Caco-2 (cell line): ENCODE data around the gene ZNF75A. TPM values are rescaled to one million over a fixed set of nuclear protein-coding genes. Genes with fewer than 3 reads are reported as not detected.

Experiments
- BruUV-seq: library from RNA; stranded (reverse); fragments of 400-500 nt; replicated peaks from 2 replicates; lab custom pipeline; 2021; lab: Mats Ljungman, UMichigan
- CTCF ChIA-PET: fragments of 300-600 bp; sonication (Branson Sonifier 250); formaldehyde crosslinking; loops from one replicate; lab custom pipeline; 2022; ENCODE audit warnings: antibody characterized with exemption; lab: Charles Lee
- POLR2A ChIA-PET: fragments of 300-600 bp; sonication (Branson Sonifier 250); formaldehyde crosslinking; loops from one replicate; lab custom pipeline; 2022; ENCODE audit warnings: antibody characterized with exemption; lab: Charles Lee
- DNase-seq, 2 experiments: peaks; one replicate each; pipeline versions ENCODE4 v3.0.0 to v3.0.0-alpha.2; 2020 to 2022
- H3K27me3 ChIP-seq: replicated peaks from 2 replicates; pipeline ENCODE4 v1.6.0; 2011; ENCODE audit warnings: low read length; ENCODE audit not compliant: control insufficient read depth, insufficient read depth
- H3K36me3 ChIP-seq: 2 replicates; pipeline ENCODE4 v1.5.1; 2011; ENCODE audit warnings: low read length; ENCODE audit not compliant: control insufficient read depth, insufficient read depth
- H3K4me1 ChIP-seq: fragments of 250-450 bp; sonication (Bioruptor Pico); 2 replicates; pipeline ENCODE4 v1.5.1; 2020; ENCODE audit warnings: mild to moderate bottlenecking
- H3K4me3 ChIP-seq: 2 replicates; pipeline ENCODE4 v1.5.1; 2011; ENCODE audit warnings: low read depth, mild to moderate bottlenecking, control low read depth, low read length
- H3K9me3 ChIP-seq: fragments of 250-450 bp; sonication (Bioruptor Pico); 2 replicates; pipeline ENCODE4 v1.5.1; 2020; ENCODE audit warnings: mild to moderate bottlenecking, moderate library complexity
- H3K27ac Mint-ChIP-seq: one replicate; pipeline ENCODE4 v1.8.0; 2022; ENCODE audit warnings: mixed read lengths; ENCODE audit not compliant: unreplicated experiment
- H3K27me3 Mint-ChIP-seq: one replicate; pipeline ENCODE4 v1.8.0; 2022; ENCODE audit warnings: mixed read lengths; ENCODE audit not compliant: insufficient read depth, unreplicated experiment
- H3K36me3 Mint-ChIP-seq: one replicate; pipeline ENCODE4 v1.8.0; 2022; ENCODE audit warnings: mild to moderate bottlenecking, mixed read lengths; ENCODE audit not compliant: insufficient read depth, unreplicated experiment
- H3K4me1 Mint-ChIP-seq: one replicate; pipeline ENCODE4 v1.8.0; 2022; ENCODE audit warnings: low read depth, mixed read lengths; ENCODE audit not compliant: unreplicated experiment
- H3K4me3 Mint-ChIP-seq: one replicate; pipeline ENCODE4 v1.8.0; 2022; ENCODE audit warnings: mild to moderate bottlenecking, moderate library complexity, mixed read lengths; ENCODE audit not compliant: unreplicated experiment
- H3K9me3 Mint-ChIP-seq: one replicate; pipeline ENCODE4 v1.8.0; 2022; ENCODE audit warnings: mixed read lengths; ENCODE audit not compliant: unreplicated experiment
- intact Hi-C: fragments of 100-400 bp; cut with micrococcal nuclease; formaldehyde crosslinking; loops from one replicate; pipeline ENCODE4 v1.10.0; 2022; ENCODE audit not compliant: unreplicated experiment
- total RNA-seq: library from RNA; stranded (reverse); gene quantifications from 2 replicates; pipeline ENCODE4 v1.2.3, GENCODE V29; 2022
- TF ChIP-seq, protein P1 (sequence below), 2 experiments: fragments of 200-600 bp in 1 of 2; IDR thresholded peaks; 1 replicate in 1 of 2; 2 replicates in 1 of 2; pipeline versions ENCODE4 v1.5.1 to v1.8.0; 2011 to 2022; ENCODE audit warnings: antibody characterized with exemption in 1 of 2, control low read depth in 1 of 2, inconsistent platforms in 1 of 2, low read depth in 1 of 2, low read length in 1 of 2, mild to moderate bottlenecking in 1 of 2, moderate library complexity in 1 of 2; ENCODE audit not compliant: insufficient read depth in 1 of 2, severe bottlenecking in 1 of 2, unreplicated experiment in 1 of 2

The ZNF75A gene
- total RNA-seq, 1 experiment from 2014 or later, result 29.1 TPM

DNA sequence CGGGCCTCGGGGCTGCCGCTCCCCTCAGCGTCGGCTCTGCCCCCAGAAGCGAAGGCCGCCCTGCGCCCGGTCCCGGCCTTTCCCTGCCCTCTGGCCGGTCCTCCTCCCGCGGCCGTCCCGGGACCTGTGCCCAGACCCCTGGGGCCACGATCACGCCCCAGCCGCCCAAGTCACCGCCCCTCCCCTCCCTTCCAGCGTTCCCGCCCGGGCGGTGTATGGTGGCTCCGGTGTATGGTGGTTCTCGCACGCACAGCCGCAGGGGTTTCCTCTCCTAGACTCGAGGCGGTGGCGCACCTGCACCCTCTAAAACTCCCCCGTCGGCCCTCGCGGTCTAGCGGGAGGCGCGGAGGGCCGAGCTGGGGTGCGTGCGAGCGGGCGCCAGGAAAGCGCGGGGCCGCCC, 10.1 kb upstream of the ZNF75A start:
- no peak for DNase-seq
- no peaks in the 10 kb centered on the region for H3K27me3 Mint-ChIP-seq
- Histone ChIP-seq H3K4me1 (no peaks in the 10 kb centered on the region), H3K36me3 (peaks cover 7% of the 10 kb centered on the region), H3K4me3 (no peak overlapping the region), H3K9me3 (peaks cover 18% of the 10 kb centered on the region), H3K27me3 (no peaks in the 10 kb centered on the region)
- TF ChIP-seq, protein P1, sequence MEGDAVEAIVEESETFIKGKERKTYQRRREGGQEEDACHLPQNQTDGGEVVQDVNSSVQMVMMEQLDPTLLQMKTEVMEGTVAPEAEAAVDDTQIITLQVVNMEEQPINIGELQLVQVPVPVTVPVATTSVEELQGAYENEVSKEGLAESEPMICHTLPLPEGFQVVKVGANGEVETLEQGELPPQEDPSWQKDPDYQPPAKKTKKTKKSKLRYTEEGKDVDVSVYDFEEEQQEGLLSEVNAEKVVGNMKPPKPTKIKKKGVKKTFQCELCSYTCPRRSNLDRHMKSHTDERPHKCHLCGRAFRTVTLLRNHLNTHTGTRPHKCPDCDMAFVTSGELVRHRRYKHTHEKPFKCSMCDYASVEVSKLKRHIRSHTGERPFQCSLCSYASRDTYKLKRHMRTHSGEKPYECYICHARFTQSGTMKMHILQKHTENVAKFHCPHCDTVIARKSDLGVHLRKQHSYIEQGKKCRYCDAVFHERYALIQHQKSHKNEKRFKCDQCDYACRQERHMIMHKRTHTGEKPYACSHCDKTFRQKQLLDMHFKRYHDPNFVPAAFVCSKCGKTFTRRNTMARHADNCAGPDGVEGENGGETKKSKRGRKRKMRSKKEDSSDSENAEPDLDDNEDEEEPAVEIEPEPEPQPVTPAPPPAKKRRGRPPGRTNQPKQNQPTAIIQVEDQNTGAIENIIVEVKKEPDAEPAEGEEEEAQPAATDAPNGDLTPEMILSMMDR (IDR thresholded peaks at IDR 0.05; ENCODE audit: insufficient read depth in 1 of 2, low read depth in 1 of 2, low read length in 1 of 2, severe bottlenecking in 1 of 2, unreplicated experiment in 1 of 2), result no peak
- no peaks in the 10 kb centered on the region for H3K4me1 Mint-ChIP-seq
- peaks cover 49% of the 10 kb centered on the region for H3K36me3 Mint-ChIP-seq
- POLR2A ChIA-PET, result no interaction called here
- intact Hi-C loops, result no loop called here
- no peak overlapping the region for H3K27ac Mint-ChIP-seq
- BruUV-seq, result no TSS peak
- CTCF ChIA-PET, result no interaction called here
- H3K9me3 Mint-ChIP-seq, result peaks cover 13% of the 10 kb centered on the region
- no peak overlapping the region for H3K4me3 Mint-ChIP-seq

DNA sequence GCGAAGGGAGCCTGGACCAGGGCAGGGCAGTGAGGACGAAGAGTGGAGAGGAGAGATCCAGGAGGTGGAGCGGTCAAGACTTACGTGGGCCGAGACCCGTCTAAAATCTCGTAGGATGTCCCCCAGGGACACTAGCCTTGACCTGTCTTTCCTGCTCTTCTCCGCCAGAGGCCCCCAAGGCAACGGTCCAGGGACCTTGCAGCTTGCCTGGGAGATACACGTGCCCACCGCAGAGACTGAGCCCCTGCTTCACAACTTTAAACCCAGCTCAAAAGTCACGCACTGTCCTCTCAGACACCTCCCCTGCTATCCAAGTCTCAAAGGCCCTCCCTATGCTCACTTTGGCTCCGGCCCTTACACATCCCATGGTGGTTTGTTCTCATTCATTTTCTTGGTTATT, 9.5 kb upstream of the ZNF75A start:
- no peaks in the 10 kb centered on the region for H3K27me3 ChIP-seq
- peaks cover 14% of the 10 kb centered on the region; the same call in 1 of the 2 replicates for H3K9me3 ChIP-seq
- TF ChIP-seq, protein P1 (IDR thresholded peaks at IDR 0.05; ENCODE audit: insufficient read depth in 1 of 2, low read depth in 1 of 2, low read length in 1 of 2, severe bottlenecking in 1 of 2, unreplicated experiment in 1 of 2), result no peak
- H3K4me1 ChIP-seq, result no peaks in the 10 kb centered on the region
- Mint-ChIP-seq H3K4me1 (no peaks in the 10 kb centered on the region), H3K9me3 (peaks cover 18% of the 10 kb centered on the region), H3K27ac (no peak overlapping the region), H3K4me3 (no peak overlapping the region), H3K27me3 (no peaks in the 10 kb centered on the region), H3K36me3 (peaks cover 49% of the 10 kb centered on the region)
- H3K36me3 ChIP-seq, result peaks cover 4% of the 10 kb centered on the region; the same call in 1 of the 2 replicates
- intact Hi-C loops, result no loop called here
- ChIA-PET POLR2A (no interaction called here), CTCF (no interaction called here)
- BruUV-seq, result no TSS peak
- DNase-seq, result no peak
- no peak overlapping the region for H3K4me3 ChIP-seq

DNA sequence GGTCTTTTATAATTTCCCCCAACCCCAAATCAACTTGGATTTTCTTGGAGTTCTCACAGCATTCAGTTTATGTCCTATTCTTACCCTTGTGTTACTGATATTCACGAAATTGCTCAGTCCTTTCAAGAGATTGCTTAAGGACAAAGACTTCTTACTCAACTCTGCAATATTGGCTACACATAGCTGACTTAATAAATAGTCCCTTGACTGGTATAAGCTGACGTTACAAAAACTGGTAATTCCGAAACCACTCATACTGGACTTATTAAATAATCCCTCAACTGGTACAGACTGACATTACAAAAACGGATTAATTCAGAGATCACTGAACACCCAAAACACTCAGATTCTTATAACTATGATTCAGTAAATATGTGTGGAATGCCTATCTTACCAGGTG, 927 bp upstream of the ZNF75A start:
- BruUV-seq, result no TSS peak
- Mint-ChIP-seq H3K4me3 (peak overlapping the region; percentile 68), H3K4me1 (no peaks in the 10 kb centered on the region), H3K27me3 (no peaks in the 10 kb centered on the region), H3K9me3 (peaks cover 8% of the 10 kb centered on the region), H3K27ac (peak overlapping the region; percentile 32), H3K36me3 (peaks cover 39% of the 10 kb centered on the region)
- intact Hi-C loops, result no loop called here
- ChIA-PET POLR2A (interaction anchor here (0.6 to 1.6 kb wide), 5 partner anchors 10 to 139 kb away, joined by 3 to 10 read pairs (median 7); partner anchors contain the start of genes NAA60, ZNF174, ZNF597 and ZSCAN32), CTCF (interaction anchor here (0.6 to 0.7 kb wide), 3 partner anchors 40 to 139 kb away, joined by 3 to 4 read pairs (median 3); partner anchors contain the start of genes NAA60, ZNF174, ZNF597 and ZSCAN32)
- TF ChIP-seq, protein P1 (IDR thresholded peaks at IDR 0.05; ENCODE audit: insufficient read depth in 1 of 2, low read depth in 1 of 2, low read length in 1 of 2, severe bottlenecking in 1 of 2, unreplicated experiment in 1 of 2), result no peak
- no peaks in the 10 kb centered on the region for H3K4me1 ChIP-seq
- H3K9me3 ChIP-seq, result no peaks in the 10 kb centered on the region
- no peak for DNase-seq
- peak overlapping the region; percentile 73 for H3K4me3 ChIP-seq
- no peaks in the 10 kb centered on the region for H3K27me3 ChIP-seq
- no peaks in the 10 kb centered on the region; the same call in 1 of the 2 replicates for H3K36me3 ChIP-seq
